Tongue (tissue), 3 donors: ENCODE data around the gene CKMT1A. TPM values are rescaled to one million over a fixed set of nuclear protein-coding genes. Genes with fewer than 3 reads are reported as not detected.

Experiments used
- DNase-seq: peaks from one replicate; pipeline ENCODE4 v3.0.0-alpha.2; 2015
- small RNA-seq: library from RNA; depleted of rRNA; stranded (forward); fragments of <200 nt; gene quantifications from one replicate; pipeline ENCODE3, GENCODE V24; 2014; ENCODE audit warnings: low replicate concordance
- total RNA-seq: library from RNA; depleted of rRNA; stranded (reverse); fragments of >200 nt; gene quantifications from one replicate; pipeline ENCODE4 v1.2.3, GENCODE V29; 2014

Gene CKMT1A
- total RNA-seq, 1 donor from 2014 or later: 0.31 TPM

DNA sequence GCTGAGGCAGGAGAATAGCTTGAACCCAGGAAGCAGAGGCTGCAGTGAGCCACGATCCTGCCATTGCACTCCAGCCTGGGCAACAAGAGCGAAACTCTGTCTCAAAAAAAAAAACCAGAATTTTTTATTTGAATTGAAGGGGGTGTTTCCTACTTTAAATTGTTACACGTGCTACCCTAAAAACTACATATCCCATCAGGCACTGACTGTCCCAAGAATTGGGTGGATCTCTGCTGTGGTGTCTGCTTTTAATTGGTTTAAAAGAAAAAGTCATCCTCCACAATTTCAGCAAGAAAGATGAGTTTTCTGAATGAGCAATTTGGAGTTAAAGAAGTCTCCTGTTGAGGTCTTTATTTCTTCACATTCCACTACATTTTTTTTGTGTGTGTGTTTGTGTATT is 54.7 kb downstream of the CKMT1A start:
- no peak for DNase-seq

Small RNAs within 50 kb of the gene (small RNA-seq; reads per million reads assigned to genes)
- gene PDIA3P2 (not detected), gene RNU6-353P (not detected), gene RNU6-354P (not detected)

Other genes with a start within 250 kb of the CKMT1A start
- gene TP53BP1, start 200.7 kb upstream of the CKMT1A start, total RNA-seq: 87.9 TPM
- gene MAP1A, start 176.3 kb upstream of the CKMT1A start, total RNA-seq: 22.5 TPM
- 15.5 TPM for gene PPIP5K1, start 103.7 kb upstream of the CKMT1A start, total RNA-seq
- 4.3 TPM for gene CKMT1B, start 99.8 kb upstream of the CKMT1A start, total RNA-seq
- gene STRC, start 75.1 kb upstream of the CKMT1A start, total RNA-seq: 0.21 TPM
- gene CATSPER2, start 45.0 kb upstream of the CKMT1A start, total RNA-seq: 0.51 TPM
- 126 TPM for gene PDIA3, start 52.6 kb downstream of the CKMT1A start, total RNA-seq
- gene ELL3, start 83.1 kb downstream of the CKMT1A start, total RNA-seq: 6.1 TPM
- gene SERF2, start 98.5 kb downstream of the CKMT1A start, total RNA-seq: 272 TPM
- gene SERINC4, start 106.4 kb downstream of the CKMT1A start, total RNA-seq: 0.10 TPM
- 2.6 TPM for gene HYPK, start 106.7 kb downstream of the CKMT1A start, total RNA-seq
- gene MFAP1, start 130.8 kb downstream of the CKMT1A start, total RNA-seq: 24.3 TPM
- 11.7 TPM for gene WDR76, start 133.1 kb downstream of the CKMT1A start, total RNA-seq